ENCODE measurements around the gene HM13. TPM values are rescaled to one million over a fixed set of nuclear protein-coding genes. Genes with fewer than 3 reads are reported as not detected.
"Not testable (repeated sequence)": the region's sequence is repeated elsewhere in the genome, so short reads cannot be mapped to it uniquely, and the experiment has no call there.

HM13 gene
- total RNA-seq, 1 donor from 2014 or later = 39.2 TPM

DNA sequence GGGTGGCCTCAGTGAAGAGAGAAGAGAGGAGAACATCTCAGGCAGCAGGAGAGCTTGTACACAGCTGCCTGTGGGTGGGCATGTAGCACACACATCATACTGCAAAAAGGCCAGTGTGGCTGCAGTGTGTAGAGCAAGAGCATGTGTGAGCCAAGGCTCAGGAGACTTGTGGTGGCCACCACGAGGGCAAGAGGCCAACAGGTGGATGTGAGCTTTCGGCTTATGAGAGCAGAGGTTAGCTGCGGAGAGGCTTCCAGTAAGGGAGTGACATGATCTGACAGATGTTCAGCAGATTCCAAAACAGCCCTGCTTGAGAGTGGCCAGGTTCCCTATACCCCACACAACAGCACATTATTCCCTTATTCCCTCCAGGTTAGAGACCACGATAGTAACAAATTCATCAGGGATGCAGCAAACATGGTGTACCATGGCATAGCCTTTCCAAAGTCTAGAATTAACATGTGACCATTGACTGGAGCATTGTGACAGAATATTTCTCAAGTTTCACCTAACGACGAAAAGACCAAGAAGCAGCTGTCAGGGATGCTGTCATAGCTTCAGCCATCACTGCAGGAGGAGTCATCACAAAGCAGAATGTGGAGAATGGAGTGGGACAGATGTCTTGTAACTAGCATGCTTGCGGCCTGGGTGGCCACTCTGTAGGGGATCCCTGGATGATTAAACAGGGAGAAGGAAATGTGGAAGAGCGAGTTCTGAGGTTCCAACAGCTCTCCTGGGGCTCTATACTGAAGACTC, 23.1 kb downstream of the HM13 start:
- ATAC-seq = no peak
- DNase-seq = no peak
- intact Hi-C loops (cut with micrococcal nuclease) = no loop called here

DNA sequence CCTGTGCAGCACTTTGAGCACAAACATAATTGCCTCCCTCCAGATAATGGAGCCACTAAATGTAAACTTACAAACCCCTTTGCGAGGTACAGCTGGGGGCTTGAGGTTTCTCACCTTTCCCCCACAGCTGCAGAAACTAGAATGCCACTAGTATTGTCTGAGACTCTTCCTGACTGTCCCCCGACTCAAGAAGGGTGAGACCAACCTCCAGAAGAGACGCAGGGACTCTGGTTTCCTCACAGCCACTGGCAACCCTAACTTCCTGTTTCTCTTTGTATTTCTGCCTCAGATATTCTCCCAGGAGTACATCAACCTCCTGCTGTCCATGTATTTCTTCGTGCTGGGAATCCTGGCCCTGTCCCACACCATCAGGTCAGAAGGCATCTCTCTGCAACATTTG, 23.6 kb downstream of the HM13 start:
- intact Hi-C loops (cut with micrococcal nuclease) = no loop called here
- no peak for DNase-seq
- ATAC-seq = no peak

DNA sequence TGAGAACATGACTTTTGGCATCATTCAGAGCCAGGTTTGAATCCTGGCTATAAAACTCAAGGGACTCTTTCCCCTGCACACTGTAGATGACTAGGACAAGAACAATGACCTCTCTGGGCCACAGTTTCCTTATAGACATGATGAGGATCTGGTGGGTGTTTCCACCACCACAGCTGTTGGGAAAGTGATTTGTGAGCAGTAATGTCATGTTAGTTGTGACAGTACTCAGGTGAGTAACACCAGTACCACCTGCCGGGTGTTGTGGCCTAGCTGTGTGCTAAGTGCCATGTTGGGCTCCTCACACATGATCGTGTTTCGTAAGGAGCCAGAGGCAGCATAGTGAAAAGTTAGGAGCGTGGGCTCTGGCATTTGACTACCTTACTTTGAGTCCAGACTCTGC, 24.1 kb downstream of the HM13 start:
- intact Hi-C loops (cut with micrococcal nuclease) = no loop called here

GRCh38 chr20:31539636-31540035, 25.4 kb downstream of the HM13 start:
- DNase-seq; ATAC-seq; intact Hi-C loops (cut with micrococcal nuclease): not testable (repeated sequence)

More for the DNA sequence above, 24.1 kb downstream of the HM13 start:
- ATAC-seq (no peak), DNase-seq (no peak)

DNA sequence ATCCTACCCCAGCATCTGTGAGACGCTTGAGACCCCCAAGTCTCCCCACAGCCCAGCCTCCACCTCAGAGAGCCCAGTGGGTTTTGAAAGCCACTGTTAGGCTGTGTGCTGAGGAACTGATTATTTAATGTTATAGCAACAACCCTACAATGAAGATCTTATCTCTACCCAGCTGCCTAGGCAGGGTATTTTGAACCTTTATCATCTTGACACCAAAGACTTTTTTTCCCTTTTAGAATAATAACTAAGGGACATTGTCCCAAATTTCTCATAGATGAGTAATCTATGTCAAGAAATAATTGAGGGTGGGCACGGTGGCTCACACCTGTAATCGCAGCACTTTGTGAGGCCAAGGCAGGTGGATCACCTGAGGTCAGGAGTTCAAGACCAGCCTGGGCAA, 26.2 kb downstream of the HM13 start:
- DNase-seq (no peak), ATAC-seq (no peak)
- intact Hi-C loops (cut with micrococcal nuclease) = no loop called here

DNA sequence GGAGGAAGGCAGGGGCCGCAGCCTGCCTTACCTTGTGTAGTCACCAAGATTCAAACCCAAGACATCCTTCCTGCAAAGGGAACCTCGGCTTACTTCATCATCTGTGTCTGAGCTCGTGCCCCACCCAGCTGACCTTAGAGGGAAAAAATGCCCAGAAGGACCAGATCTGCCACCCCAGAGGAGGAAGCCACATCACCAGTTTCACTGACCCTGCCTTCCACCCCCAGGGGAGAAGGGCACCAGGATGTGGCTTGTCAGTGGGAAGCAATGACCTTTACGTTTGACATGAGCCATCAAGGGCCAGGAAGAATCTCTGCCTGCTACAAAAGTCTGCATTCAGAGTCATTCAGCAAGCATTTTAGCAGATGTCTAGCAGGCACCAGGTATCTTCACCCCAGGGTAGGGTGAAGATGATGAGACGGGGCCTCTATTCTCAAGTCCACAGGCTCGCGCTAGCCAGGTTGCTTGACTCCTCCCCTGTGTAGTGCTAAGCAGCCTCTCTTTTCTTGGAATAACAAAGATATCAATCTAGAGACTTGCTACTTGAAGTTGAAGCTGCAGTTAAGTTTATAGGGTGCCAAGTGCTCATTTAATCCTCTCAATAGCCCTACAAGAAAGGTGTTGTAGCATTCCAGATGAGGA, 28.1 kb downstream of the HM13 start:
- DNase-seq = no peak
- intact Hi-C loops (cut with micrococcal nuclease) = no loop called here
- ATAC-seq = no peak

DNA sequence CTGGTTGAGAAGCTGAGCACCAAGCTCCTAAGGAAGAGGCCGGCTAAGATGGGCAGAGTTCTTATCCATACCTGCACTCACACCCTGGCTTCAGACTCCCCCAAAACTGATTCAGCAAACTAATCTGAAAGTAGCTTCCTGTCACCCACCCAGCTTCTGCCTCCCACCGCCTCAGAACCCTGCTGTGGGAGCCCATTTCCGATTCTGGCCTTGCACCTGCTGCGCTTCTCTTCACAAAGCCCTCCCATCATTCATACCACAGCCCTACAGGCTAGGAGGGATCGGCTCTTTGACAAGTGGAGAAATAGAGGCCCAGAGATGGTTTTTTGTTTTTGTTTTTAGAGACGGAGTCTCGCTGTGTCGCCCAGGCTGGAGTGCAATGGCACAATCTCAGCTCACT, 28.7 kb downstream of the HM13 start:
- intact Hi-C loops (cut with micrococcal nuclease) = no loop called here
- no peak for ATAC-seq

DNA sequence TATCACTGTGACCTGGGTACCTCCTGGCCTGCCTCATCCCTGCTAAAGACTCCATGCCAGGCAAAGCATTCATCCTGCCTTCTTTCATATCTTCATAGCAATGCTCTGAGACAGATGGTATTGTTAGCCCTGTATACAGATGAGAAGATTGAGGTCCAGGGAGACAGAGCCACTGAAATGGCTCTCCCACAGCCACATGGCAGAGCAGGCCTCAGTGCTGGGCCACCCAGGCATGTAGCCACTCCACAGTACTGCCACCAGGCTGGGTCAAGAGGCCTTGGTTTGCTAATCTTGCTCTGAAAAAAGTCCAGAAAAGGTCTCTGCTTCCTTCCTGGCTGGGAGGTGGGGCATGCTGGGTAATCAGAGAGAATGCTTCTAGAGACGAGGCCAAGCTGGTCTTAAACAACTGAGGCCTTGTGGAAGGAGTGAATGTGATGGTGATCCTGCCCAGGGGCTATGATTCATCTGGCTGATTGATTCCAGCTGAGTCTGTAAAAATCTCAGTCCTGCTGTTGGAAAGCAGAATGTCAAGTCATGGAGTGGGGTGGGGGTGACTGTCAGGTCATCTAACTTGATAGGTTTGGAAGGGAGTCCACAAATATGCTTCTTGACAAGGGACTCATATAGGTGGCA, 29.8 kb downstream of the HM13 start:
- intact Hi-C loops (cut with micrococcal nuclease) = no loop called here
- DNase-seq (no peak), ATAC-seq (peak; percentile 40)

More for the DNA sequence above, 28.7 kb downstream of the HM13 start:
- DNase-seq = no peak

DNA sequence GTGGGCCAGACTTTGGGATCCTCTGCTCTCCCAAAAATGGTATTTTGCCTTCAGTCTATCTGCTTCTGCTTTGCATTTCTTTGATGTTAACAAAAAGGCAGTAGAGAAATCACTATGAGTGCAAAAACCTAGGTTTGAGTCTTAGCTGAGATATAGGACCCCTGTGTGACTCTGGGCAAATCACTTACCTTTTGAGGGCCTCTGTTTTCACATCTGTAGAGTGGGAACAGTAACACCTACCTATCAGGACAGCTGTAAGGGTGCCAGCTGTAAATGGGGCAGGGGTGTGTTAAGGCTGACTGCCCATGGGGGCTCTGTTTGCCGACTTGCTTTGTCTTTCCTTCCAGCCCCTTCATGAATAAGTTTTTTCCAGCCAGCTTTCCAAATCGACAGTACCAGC, 30.4 kb downstream of the HM13 start:
- DNase-seq = no peak
- ATAC-seq = no peak
- intact Hi-C loops (cut with micrococcal nuclease) = no loop called here

GRCh38 chr20:31545621-31546040, 31.4 kb downstream of the HM13 start:
- intact Hi-C loops (cut with micrococcal nuclease); ATAC-seq; DNase-seq: not testable (repeated sequence)

DNA sequence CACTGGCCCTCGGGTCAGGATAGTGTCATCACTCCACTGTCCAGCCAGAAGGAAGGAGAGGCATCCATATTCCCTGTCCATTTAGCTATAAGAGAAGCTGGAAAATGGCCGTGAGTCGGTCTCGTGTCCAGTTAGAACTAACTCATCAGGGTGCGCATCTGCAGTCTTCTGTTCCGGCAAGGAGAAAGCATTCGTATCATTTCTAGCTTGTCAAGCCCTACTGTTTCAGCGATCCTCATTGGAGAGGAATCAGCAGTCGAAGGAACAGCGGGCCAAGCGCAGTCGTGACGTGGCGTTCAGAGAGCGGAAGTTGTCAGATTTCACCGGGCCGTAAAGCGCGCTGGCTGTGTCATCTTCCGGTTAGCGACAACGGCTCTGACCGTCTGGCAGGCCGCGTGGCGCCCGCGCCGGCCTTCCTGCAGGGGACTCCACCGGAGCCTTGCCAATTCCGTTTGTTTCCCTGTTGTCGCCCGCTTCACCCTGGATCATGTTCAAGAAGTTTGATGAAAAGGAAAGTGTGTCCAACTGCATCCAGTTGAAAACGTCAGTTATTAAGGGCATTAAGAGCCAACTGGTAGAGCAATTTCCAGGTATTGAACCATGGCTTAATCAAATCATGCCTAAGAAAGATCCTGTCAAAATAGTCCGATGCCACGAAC, 32.9 kb downstream of the HM13 start:
- intact Hi-C loops (cut with micrococcal nuclease) = no loop called here
- ATAC-seq (peak; percentile 88), DNase-seq (peak; percentile 90)

- no peak for DNase-seq
- no peak for ATAC-seq
- intact Hi-C loops (cut with micrococcal nuclease) = no loop called here
These were observed 33.6 kb downstream of the HM13 start for GRCh38 chr20:31547720-31548298.

DNA sequence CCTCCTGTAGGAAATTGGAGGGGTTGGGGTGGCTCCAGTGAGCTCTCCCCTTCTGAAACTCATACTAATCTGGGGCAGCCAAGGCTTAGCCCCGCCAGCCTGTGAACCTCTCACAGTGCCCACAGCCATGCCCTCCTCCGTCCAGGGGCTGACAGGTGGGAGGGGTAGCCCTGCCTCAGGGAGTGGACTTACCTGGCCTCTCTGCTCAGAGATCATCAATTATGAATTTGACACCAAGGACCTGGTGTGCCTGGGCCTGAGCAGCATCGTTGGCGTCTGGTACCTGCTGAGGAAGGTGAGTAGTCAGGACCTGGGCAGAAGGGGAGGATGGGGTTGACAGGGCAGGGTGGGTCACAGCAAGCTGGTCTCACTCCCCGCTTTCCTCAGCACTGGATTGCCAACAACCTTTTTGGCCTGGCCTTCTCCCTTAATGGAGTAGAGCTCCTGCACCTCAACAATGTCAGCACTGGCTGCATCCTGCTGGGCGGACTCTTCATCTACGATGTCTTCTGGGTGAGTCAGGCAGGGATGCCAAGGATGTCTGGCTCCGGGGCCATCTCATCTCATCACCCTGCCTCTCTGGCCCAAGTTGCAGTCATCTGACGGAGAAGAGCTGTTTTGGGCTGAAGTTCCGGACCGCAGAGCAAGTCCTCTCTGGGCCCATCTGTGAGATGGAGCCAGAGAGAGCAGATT, 34.7 kb downstream of the HM13 start:
- intact Hi-C loops (cut with micrococcal nuclease) = no loop called here
- DNase-seq (no peak), ATAC-seq (no peak)

DNA sequence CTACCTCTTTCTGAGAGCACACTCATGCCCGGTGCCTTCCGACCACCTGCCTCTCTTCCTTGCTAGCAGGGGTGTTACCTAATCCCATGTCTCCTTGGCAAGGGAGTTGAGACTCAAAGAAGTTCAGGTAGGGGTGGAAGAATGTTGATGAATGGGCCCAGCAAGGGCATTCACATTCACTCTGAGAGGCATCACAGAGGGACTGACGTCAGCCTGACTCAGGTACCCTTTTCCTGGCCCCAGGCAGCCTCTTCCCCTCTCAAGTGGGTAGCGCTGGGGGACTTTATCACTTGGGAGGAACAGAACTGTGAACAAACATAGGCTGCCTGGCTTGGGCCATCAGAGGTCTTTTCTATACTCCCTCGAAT, 35.3 kb downstream of the HM13 start:
- intact Hi-C loops (cut with micrococcal nuclease) = no loop called here
- DNase-seq (no peak), ATAC-seq (no peak)

- ATAC-seq (no peak), DNase-seq (no peak)
- intact Hi-C loops (cut with micrococcal nuclease) = no loop called here
These were observed 35.9 kb downstream of the HM13 start for GRCh38 chr20:31550099-31550498.

DNA sequence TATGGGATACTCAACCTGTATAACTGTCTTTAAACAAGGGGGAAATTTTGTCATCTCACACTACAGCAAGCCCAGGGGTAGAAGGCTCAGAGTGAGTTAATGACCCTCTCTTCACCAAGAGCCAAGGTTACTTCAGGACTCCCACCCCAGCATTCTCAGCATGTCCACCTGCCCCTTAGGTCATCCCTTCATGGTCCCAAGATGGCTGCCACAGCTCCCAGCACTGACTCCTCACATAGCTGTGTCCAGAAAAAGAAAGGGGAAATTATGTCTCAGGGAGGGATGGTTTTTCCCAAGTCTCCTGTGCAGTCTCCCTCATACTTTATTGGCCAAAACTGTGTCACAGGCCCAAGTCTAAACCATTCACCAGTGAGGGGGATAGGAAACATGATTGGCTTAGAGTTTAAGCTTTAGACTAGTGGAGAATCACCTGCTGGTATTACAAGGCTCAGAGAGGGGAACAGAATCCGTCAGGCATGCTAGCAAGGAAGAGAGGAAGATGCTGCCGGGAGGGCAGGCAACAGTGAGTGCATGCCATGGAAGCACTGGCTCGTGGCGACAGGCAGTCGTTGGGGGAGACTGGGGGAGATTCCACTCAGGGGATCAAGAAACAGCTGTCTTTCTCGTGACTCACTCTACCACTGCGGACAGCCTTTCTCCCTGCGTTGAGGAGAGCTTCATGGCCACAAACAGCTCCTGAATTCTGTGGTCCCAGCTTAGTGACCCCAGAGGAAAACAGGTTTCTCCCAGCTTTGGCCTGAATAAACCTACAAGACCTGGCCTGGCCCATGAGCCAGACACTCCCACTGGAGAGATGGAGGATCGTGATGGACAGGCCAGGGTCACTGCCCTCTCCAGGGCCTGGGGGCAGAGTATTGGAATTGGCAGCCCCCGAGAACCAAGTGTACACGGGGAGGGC, 37.2 kb downstream of the HM13 start:
- intact Hi-C loops (cut with micrococcal nuclease) = no loop called here
- ATAC-seq = no peak
- no peak for DNase-seq

- ATAC-seq (no peak), DNase-seq (no peak)
- intact Hi-C loops (cut with micrococcal nuclease) = no loop called here
These were observed 41.0 kb downstream of the HM13 start for GRCh38 chr20:31555203-31555775.

- intact Hi-C loops (cut with micrococcal nuclease) = no loop called here
- DNase-seq = no peak
- ATAC-seq = no peak
These were observed 45.5 kb downstream of the HM13 start for GRCh38 chr20:31559704-31560093.
